SW480 (cell line): ENCODE data around the gene GORASP1.

ENCODE experiments used
- DNase-seq: peaks from one replicate; pipeline ENCODE4 v3.0.0-alpha.2; 2016; ENCODE audit warnings: low spot score

GORASP1 gene

GRCh38 chr3:39141171-39141995 is 34.0 kb upstream of the GORASP1 start:
- no peak for DNase-seq

GRCh38 chr3:39140341-39140971 is 33.0 kb upstream of the GORASP1 start:
- DNase-seq, result no peak

GRCh38 chr3:39139442-39139841 is 32.0 kb upstream of the GORASP1 start:
- no peak for DNase-seq

GRCh38 chr3:39138804-39139415 is 31.5 kb upstream of the GORASP1 start:
- no peak for DNase-seq

GRCh38 chr3:39137991-39138803 is 30.8 kb upstream of the GORASP1 start:
- no peak for DNase-seq

- DNase-seq, result no peak
These were observed 30.1 kb upstream of the GORASP1 start for GRCh38 chr3:39137435-39137936.

GRCh38 chr3:39136533-39137434 is 29.4 kb upstream of the GORASP1 start:
- no peak for DNase-seq

- no peak for DNase-seq
These were observed 27.9 kb upstream of the GORASP1 start for GRCh38 chr3:39135170-39135805.

GRCh38 chr3:39134305-39134704 is 26.9 kb upstream of the GORASP1 start:
- no peak for DNase-seq

- no peak for DNase-seq
These were observed 26.4 kb upstream of the GORASP1 start for GRCh38 chr3:39133822-39134221.

- DNase-seq, result no peak
These were observed 25.7 kb upstream of the GORASP1 start for GRCh38 chr3:39133093-39133490.

GRCh38 chr3:39132096-39133092 is 25.0 kb upstream of the GORASP1 start:
- DNase-seq, result no peak

GRCh38 chr3:39130693-39131265 is 23.4 kb upstream of the GORASP1 start:
- DNase-seq, result no peak

- DNase-seq, result no peak
These were observed 22.6 kb upstream of the GORASP1 start for GRCh38 chr3:39130026-39130425.

- DNase-seq, result no peak
These were observed 21.5 kb upstream of the GORASP1 start for GRCh38 chr3:39128951-39129350.

- no peak for DNase-seq
These were observed 20.5 kb upstream of the GORASP1 start for GRCh38 chr3:39127908-39128304.

- DNase-seq, result no peak
These were observed 20.0 kb upstream of the GORASP1 start for GRCh38 chr3:39127269-39127907.

GRCh38 chr3:39126532-39127071 is 19.2 kb upstream of the GORASP1 start:
- DNase-seq, result peak; percentile 33
